ENCODE measurements around the gene ZNF791. TPM values are rescaled to one million over a fixed set of nuclear protein-coding genes. Genes with fewer than 3 reads are reported as not detected.

Gene ZNF791
- total and polyA plus RNA-seq, 2 of the 13 experiments (the other 11 are each of a cell fraction or from before 2014, with no cell fraction given), result 12.8 to 17.4 TPM

GRCh38 chr19:12672744-12673143 lies 62.0 kb downstream of the ZNF791 start:
- intact Hi-C loops (cut with micrococcal nuclease; ENCODE audit: unreplicated experiment) (loop anchor here (1.0 kb wide), 1 partner anchor 108 kb away; no protein-coding TSS in a partner anchor), in situ Hi-C loops (cut with HindIII; ENCODE audit: extremely low pct_ligation_motif_present, low pct_unique_long_range_greater_than_20kb) (loop anchor here (5.0 kb wide), 1 partner anchor 110 kb away; no protein-coding TSS in a partner anchor)
- POLR2A ChIA-PET, result interaction anchor here (1.5 kb wide), 1 partner anchor 9 kb away, joined by 6 read pairs; the partner anchor contains the start of gene DHPS
- Histone ChIP-seq H3K27me3 (ENCODE audit: control insufficient read depth in 1 of 2, insufficient read depth in 2 of 2, low read length in 2 of 2) (no peaks in the 10 kb centered on the region; a peak in 1 of 5 replicates), H3K36me3 (replicated peaks in 1 of 2; ENCODE audit: control insufficient read depth in 1 of 2, insufficient read depth in 2 of 2, low read length in 2 of 2) (peaks cover 27 to 44% of the 10 kb centered on the region in 2 experiments), H3K9me3 (ENCODE audit: low read length) (no peaks in the 10 kb centered on the region), H3K4me1 (ENCODE audit: insufficient read depth, low read length) (peaks cover 18% of the 10 kb centered on the region), H3K79me2 (ENCODE audit: insufficient read depth, low read length) (peaks cover 27% of the 10 kb centered on the region), H4K20me1 (ENCODE audit: insufficient read depth, low read length) (peaks cover 2% of the 10 kb centered on the region; the same call in 1 of the 2 replicates), H3K9ac (ENCODE audit: insufficient read depth, low read depth, low read length) (no peak overlapping the region), H3K4me3 (replicated peaks in 1 of 3; ENCODE audit: insufficient read depth in 1 of 3, low read depth in 2 of 3, low read length in 3 of 3) (no peak overlapping the region), H3K27ac (ENCODE audit: extremely low read length, insufficient read depth, low read length) (no peak overlapping the region), H2AFZ (ENCODE audit: low read length) (no peak overlapping the region), H3K4me2 (ENCODE audit: low read depth, low read length) (no peak overlapping the region)
- no peak for DNase-seq (ENCODE audit: low spot score)
- no peak for FAIRE-seq
- 94% methylated on average over 9 of the region's 10 CpGs for WGBS (ENCODE audit: low lambda C conversion rate)
- BruUV-seq (replicated peaks), result no TSS peak
- TF ChIP-seq ZNF790 (CRISPR knock-in tag; IDR thresholded peaks at IDR 0.05; ENCODE audit: borderline replicate concordance) (no peak), NCOA5 (CRISPR knock-in tag; IDR thresholded peaks at IDR 0.05) (no peak), FOXP1 (IDR thresholded peaks at IDR 0.05) (no peak), FOXP1 (CRISPR knock-in tag; IDR thresholded peaks at IDR 0.05) (no peak), MAX (IDR thresholded peaks at IDR 0.05) (no peak), E2F2 (CRISPR knock-in tag; IDR thresholded peaks at IDR 0.05; ENCODE audit: borderline replicate concordance) (no peak), SNAPC5 (CRISPR knock-in tag; IDR thresholded peaks at IDR 0.05; ENCODE audit: borderline replicate concordance) (no peak), ARHGAP35 (CRISPR knock-in tag; IDR thresholded peaks at IDR 0.05; ENCODE audit: borderline replicate concordance) (no peak), ZBTB43 (CRISPR knock-in tag; conservative IDR thresholded peaks at IDR 0.05) (no peak), AGO2 (optimal IDR thresholded peaks at IDR 0.05; ENCODE audit: low read depth, low read length) (peak; percentile 66)
- ATAC-seq, result no peak
- CTCF ChIA-PET (ENCODE audit: low intra/inter-chr PET ratio, low total read pairs), result interaction anchor here (2.6 kb wide), 1 partner anchor 109 kb away, joined by 17 read pairs; no protein-coding TSS in a partner anchor
